Stimulated activated CD4-positive, alpha-beta T cell treated with anti-CD3 and anti-CD28 coated beads, Interleukin-12 subunit alpha, Interleukin-12 subunit beta, amount 100 ng/mL, for 24 hours (primary cell): ENCODE measurements around the gene EMC6.
"Not testable (repeated sequence)": the region's sequence is repeated elsewhere in the genome, so short reads cannot be mapped to it uniquely, and the experiment has no call there.

Experiments
- DNase-seq, 2 experiments: peaks; one replicate each; pipeline ENCODE4 v3.0.0-alpha.2; 2020; ENCODE audit warnings: low read depth in 2 of 2

The EMC6 gene

DNA sequence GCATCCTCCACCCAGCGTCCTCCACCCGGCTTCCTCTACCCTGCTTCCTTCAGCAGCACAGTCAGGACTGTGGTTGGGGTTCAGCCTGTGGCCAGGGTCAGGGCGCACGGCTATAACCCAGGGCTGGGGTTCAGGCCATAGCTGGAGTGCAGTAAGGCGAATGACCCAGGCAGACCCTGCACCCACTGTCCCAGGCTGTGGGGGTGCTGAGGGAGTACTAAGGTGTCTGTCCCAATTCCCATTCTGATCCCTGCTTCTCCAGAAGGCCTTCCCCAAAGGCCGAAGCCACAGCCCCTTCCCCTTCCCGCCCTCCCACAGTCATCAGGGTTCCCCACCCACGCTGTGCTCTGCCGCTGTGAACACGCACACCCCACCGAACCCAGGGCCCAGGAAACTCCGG, 12.4 kb downstream of the EMC6 start:
- no peak for DNase-seq

DNA sequence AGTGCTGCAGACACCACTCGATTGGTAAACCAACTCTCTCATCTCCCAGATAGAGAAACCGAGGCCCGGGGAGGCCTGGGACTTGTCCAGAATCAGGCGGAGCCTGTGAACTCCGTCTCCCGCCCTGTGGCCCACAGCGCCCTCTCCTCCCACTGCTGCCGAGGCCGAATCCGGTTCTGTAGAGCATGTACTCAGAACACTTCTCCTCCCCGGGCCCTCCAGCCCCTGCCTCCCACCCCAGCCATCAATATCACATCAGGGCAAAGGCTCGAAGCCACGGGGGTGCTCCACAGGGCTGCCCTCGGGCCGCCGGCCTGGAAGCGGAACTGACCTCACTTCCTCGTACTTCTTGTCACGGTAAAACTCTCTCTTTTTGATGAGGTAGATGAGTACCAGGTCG, 13.0 kb downstream of the EMC6 start:
- no peak for DNase-seq

DNA sequence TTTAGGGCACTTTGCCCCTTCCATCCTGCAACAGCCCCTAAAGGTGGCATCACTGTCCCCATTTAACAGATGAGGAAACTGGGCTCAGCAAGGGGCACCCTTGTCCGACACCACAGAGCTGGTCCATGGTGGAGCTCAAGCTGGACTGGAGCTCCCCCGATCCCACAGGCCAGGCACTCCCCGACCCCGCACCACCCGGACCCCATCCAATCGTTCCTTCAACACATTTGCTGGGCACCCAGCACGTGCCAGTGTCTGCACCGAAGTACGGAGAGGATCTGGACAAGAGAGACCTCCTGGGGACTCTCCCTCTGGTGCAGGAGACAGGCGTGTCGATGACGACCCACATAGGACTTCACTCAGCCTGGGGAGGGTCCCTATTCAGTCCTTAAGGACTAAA, 13.4 kb downstream of the EMC6 start:
- no peak for DNase-seq

DNA sequence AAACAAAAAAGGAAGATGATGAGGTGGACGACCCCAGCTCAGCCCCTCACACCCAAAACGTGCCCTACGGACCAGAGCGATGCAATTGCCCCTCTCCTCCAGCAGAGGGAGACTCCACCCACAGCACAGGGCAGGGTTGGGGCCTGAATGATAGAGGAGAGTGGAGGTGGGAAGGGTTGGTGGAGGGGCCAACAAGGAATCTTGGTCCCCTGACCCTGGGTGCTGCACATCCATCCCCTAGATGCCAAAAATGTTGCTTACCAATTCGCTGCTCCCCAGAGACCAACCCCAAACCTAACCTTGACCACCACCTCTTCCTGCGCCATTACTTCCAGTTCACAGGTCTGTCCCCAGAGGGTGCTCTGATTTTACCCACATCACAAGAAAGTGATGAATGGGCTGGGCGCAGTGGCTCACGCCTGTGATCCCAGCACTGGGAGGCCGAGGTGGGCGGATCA, 14.5 kb downstream of the EMC6 start:
- DNase-seq, result peak in 1 of 2 experiments; percentile 43

DNA sequence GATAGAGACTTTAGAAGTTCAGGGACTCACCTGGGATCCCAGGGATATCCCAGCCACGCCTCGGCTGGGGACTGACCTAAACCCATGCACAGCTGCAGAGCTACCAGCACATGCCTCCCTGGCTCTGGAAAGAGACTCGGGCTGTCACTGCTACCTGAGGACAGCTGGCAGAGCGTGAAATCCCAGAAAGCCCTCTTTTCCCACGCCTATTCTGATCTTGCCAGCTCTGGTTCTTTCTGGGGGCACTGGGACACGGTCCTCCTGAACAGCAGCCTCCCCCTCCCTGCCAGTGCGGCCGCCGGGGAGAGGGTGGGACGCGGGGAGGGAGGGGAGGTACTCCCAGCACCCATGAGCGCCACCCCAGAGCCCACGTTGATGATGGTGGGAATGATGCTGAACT, 16.6 kb downstream of the EMC6 start:
- no peak for DNase-seq

DNA sequence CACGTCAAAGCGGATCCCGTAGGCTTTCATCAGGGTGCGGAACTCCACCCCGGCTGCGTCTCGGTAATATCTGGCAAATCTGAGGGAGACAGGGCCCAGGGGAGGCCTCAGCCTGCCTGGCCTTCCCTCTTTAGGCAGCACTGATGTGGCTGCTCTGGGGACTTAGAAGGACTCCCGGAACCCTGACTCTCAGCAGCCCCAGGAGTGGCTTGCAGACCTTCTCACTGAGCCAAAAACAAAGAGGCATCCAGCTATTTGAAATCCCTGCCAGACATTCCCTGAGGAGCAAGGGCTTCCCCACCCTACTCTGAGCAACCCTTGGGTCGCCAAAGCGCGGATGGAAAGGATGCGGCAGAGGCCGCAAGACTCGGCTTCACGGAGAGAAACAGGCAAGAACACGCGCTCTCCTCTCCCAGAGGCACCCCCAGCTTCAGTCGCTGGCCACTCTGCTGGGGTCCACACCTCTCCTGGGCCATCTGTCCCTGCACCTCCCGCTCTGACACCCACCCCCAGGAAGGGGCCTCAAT, 19.5 kb downstream of the EMC6 start:
- DNase-seq, result no peak

DNA sequence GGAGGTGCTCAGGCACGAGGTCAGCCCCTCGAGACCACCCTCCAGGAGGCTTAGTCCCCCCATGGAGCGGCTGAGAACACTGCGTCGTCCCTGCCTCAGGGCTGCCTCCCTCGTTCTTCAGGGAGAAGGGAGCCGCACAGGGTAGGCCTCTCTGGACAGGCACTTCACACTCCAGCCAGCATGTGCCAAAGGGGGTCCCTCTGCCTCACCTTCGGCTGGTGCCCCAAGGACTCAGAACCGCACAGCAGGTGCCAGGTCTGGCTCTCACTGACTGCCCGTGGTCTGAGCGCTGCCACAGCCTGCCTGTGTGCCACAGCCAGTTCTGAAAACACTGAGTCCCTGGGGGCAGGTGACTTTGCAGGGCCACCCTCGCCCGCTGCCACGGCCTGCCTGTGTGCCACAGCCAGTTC, 20.2 kb downstream of the EMC6 start:
- DNase-seq, result no peak

DNA sequence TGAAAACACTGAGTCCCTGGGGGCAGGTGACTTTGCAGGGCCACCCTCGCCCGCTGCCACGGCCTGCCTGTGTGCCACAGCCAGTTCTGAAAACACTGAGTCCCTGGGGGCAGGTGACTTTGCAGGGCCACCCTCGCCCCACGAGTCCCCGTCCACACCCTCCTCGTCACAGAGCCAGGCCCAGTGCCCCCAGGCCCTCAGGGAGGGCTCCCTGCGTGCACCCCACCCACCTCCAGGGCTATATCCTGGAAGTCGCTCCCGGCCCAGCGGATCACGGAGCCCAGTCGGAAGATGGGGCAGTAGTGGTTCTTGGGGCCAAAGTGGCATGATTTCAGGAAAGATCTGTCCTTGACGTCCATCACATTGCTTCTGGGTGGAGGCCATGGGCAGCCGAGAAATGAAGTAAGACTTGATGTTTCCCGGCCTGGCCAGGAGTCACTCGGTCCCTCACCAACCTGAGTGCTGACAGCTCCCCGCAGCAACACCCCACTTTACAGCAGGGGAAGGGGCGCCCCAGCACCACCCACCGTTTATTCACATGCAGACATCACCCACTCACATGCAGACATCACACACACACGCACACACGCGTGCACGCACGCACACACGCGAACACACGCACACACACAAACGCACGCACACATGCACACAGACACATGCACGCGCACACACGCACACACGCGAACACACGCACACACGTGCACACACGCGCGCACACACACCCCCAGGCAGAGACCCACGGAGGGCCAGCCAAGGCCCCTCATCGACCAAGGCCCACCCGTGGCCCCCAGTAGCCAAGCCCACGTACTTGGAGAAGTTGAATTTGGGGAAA, 20.9 kb downstream of the EMC6 start:
- no peak for DNase-seq

DNA sequence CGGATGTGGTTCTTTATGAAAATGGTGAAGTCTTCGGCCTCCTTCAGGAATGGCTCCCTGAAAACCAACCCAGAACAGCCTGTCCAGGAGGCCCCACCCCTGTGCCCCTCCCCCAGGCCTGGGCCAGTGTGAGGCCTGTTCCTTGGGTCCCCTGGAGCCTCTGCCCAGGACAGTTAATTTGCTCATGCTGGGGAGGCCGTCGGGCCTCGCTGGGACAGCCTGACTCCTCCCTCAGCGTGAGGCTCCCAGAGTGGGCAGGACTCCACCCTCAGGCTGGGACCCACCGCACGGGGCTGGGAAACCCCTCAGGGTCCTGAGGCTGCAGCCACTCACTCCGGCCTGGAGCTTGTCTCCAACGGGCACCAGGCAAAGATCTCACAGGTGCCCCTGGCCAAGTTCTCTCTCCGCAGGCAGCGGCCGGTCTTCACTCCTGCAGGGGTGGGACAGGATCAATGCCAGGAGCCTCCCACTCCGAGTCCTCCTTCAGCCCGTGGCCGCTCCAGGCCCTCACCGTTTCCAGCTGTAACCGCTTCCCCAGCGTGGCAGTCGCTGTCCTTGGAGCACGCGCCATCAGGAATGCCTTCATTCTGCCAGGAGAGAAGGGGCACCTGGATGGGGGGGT, 21.6 kb downstream of the EMC6 start:
- DNase-seq, result no peak

DNA sequence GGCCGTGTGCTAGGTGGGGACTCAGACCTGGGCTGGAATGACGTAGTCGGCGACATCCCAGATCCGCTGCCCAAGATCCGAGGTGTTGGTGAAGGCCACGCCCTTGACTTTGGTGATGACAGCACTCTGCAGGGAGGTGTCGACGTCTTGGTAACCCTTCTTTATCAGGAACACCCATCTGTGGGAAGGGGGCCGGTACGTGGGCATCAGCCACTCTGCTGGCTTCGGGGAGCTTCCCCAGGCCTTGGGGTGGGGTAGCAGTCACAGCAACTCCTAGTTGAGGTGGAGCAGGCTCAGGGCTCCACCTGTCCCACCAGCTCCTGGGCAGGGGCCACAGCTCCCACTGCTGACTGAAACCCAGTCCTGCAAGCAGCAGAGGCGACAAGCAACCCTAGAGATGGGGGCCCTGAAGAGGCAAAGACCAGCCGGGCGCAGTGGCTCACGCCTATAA, 23.0 kb downstream of the EMC6 start:
- no peak for DNase-seq

DNA sequence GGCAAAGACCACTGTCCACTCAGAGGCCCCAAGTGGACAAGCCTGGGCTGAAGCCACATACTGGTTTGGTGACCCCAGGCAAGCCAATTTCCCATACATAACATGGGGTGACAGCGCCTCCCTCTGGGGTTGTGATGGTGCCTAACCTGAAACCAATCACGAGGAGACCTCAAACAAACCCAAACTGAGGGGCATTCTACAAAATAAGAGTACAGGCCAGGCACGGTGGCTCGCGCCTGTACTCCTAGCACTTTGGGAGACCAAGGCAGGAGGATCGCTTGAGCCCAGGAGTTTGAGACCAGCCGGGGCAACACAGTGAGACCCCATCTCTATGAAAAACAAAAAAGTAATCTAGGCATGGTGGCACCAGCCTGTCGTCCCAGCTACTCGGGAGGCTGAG, 23.7 kb downstream of the EMC6 start:
- DNase-seq, result no peak

DNA sequence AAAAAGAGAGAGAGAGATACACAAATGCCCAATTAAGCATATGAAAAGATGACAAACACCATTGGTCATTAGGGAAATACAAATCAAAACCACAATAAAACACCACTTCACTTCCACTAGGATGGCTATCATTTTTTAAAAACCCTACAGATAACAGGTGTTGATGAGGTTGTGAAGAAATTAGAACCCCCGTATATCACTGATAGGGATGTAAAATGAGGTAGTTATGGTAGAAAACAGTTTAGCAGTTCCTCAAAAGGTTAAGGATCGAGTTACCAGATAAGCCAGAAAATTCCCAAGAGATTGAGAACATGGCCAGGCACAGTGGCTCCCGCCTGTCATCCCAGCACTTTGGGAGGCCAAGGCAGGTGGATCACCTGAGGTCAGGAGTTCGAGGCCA, 24.5 kb downstream of the EMC6 start:
- no peak for DNase-seq

DNA sequence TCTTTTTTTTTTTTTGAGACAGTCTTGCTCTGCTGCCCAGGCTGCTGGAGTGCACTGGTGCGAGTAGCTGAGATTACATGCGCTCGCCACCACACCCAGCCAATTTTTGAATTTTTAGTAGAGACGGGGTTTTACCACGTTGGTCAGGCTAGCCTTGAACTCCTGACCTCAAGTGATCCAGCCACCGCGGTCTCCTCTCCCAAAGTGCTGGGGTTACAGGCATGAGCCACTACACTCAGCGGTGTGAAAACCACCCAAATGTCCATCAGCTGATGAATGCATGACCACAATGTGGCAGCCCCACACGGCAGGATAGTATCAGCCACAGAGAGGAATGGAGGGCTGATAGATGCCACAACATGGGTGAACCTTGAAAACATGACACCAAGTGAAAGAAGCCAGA, 25.2 kb downstream of the EMC6 start:
- DNase-seq, result peak in 1 of 2 experiments; percentile 42

DNA sequence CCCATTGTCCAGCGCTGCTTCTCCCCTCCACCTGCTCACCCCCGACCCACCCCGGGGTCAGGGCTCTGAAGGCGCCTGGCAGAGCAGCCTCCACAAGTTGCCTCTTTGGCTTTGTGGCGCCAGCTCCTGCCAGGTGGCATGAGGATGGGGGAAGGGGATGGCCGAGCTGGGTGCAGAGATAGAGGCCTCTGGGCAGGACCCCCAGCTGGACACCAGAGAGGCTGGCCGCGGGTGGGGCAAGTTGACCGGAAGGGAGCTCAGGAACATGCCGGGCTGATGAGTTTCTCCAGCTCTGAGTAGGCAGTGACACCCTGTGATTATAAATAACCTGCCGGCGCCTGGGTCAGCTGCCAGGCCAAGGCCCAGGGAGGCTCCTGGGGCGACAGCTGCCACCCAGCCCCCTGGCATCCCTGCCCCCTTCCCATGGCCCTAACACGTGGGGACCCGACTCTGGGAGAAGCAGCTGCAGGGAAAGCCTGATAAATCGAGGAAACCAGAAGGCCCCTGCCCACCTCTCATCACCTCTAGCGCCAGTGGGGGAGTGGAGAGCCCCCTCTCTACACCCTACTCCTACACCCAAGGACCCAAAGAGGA, 26.6 kb downstream of the EMC6 start:
- no peak for DNase-seq

DNA sequence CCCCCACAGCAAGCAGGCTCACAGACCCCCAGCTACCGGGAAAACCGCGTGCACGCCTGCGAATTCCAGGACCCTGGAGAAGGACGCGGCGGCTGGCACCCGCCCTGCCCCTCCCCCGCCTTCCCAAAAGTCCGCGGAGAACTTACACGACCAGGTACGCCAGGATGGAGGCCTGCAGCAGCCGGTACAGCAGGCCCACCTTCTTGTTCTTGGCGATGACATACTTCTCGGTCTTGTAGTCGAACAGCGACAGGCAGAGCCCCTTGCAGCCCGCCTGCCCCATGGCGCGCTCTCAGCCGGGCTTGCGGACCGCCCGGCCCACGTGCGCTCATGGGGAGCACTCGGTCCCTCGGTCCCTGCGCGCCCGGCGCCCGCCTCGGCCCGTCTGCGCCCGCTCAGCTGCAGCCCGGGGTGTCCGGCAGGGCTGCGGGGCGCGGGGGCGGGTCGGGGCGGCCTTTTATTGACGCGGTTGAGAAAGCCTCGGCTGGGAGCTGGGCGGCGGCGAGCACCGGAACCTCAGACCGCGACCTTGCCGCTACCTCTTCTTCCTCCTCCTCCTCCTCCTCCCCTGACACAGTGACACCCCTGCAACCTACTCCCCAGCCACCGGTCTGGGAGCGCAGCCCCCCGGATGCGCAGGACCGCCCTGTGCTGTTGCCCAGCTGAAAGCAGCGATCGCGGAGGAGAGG, 27.3 kb downstream of the EMC6 start, which contains the start of gene P2RX5:
P2RX5 (minus strand) TSS at position 433 of the 689 bp plus-strand sequence; CDS start at position 283, 150 bp downstream.
- DNase-seq, result peak in 1 of 2 experiments; percentile 44

DNA sequence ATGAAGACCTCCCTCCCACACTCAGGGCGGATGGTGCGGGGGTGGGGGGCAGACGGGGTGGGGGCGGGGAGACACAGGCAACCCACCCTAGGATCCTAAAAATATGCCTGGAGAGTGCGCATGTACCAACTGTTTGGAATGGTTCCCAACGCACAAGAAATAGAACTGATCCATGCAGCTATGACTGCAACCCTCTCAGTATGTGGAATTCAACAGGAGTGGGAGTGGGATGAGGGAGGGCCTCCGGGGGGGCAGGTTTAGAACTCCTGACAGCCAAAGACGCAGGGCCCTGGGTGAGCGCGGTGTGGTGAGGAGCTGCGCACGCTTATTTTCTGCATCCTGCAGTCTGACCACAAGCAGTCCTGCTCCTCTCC, 28.5 kb downstream of the EMC6 start:
- no peak for DNase-seq

DNA sequence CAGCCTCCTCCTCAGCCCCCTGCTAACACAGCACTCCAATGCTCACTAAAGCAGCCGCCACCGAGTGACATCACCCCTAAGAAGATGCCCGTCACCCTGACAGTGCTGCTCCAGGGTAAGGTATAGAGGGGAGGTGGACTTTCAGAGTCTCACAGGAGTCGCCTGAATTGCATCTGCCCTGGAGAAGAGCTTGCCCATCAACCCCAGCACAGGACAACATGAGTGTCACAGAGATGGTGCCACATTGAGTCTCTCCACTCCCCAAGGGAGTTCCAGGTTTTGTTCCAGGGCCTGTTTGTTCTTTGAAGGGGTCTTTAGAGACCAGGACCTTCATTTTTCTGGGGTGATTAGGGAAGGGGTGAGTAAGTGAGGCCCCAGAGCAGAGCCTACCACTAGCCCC, 29.5 kb downstream of the EMC6 start:
- no peak for DNase-seq

DNA sequence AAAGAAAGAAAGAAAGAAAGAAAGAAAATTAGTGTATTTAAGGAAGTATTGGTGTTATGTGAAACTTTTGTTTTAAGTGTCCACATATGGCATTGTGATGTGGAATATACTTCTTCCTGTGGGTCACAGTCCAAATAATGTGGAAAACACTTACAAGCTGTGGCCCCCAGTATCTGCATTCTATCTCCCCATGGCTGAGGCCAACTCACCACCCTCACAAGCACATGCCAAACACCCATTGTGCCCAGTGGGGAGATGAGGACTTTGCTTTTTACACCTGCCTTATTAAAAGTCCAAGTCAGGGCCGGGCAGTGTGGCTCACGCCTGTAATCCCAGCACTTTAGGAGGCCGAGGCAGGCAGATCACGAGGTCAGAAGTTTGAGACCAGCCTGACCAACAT, 31.3 kb downstream of the EMC6 start:
- DNase-seq, result no peak

DNA sequence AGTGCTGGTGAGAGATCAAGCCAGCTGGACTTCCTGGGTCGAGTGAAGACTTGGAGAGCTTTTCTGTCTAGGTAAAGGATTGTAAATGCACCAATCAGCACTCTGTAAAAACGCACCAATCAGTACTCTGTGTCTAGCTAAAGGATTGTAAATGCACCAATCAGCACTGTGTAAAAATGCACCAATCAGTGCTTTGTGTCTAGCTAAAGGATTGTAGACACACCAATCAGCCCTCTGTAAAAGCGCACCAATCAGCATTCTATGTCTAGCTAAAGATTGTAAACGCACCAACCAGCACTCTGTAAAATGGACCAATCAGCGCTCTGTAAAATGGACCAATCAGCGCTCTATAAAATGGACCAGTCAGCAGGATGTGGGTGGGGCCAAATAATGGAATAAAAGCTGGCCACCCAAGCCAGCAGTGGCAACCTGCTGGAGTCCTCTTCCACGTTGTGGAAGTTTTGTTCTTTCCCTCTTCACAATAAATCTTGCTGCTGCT, 33.5 kb downstream of the EMC6 start:
- DNase-seq, result not testable (repeated sequence)

DNA sequence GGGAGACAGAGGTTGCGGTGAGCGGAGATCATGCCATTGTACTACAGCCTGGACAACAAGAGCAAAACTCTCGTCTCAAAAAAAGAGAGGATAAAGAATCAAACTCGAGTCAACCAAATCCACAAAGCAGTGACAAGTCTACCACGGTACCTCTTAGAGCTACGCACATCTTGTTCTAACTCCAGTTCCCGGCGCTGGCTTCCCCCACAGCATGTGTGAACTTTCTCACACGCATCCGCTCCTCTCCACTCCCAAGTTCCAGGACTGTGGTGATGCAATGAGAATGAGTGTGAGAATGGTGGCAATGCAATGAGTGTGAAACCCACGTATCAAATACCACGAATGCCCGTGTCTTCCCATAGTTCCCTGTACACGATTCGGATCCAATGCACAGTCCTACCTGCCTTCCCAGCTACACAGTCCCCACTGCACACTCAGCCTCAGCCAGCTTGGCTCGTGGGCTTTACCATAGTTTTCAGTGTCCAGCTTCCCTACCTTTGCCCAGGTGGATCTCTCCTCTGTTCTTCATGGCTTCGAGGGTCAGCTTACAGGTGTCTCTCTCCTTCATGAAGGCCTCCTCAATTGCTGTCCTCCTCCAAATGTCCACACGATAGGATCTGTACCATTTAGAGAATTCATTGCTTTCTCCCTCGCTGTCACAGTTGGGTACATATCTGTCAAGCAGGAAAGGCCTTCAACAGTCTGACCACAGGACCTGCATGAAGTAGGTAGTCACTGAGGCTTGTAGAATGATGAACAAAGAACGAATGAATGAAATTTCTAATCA, 36.5 kb downstream of the EMC6 start:
- DNase-seq, result no peak

DNA sequence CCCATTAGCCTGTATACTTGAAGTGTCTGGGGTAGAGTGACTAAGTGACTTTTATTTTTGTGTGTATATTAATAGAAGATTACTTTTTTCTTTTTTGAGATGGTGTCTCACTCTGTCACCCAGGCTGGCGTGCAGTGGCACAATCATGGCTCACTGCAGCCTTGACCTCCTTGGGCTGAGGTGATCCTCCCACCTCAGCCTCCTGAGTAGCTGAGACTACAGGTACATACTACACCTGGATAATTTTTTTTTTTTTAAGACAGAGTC, 37.0 kb downstream of the EMC6 start:
- not testable (repeated sequence) for DNase-seq
